PFSK-1 (cell line): ENCODE measurements around the gene EXTL1.

ENCODE experiments used
- POLR2AphosphoS5 ChIP-seq: IDR thresholded peaks from 2 replicates; pipeline ENCODE4 v1.6.1; 2012; ENCODE audit warnings: low read depth, mild to moderate bottlenecking, control low read depth, low read length, moderate library complexity
- REST ChIP-seq, 2 experiments: IDR thresholded peaks; 2 replicates each; pipeline versions ENCODE4 v1.6.1 to v1.8.0; 2011 to 2012; ENCODE audit warnings: low read depth in 2 of 2, low read length in 2 of 2, control low read depth in 1 of 2, inconsistent platforms in 1 of 2, mild to moderate bottlenecking in 1 of 2, moderate library complexity in 1 of 2; ENCODE audit not compliant: insufficient read depth in 1 of 2
- SIN3A ChIP-seq: IDR thresholded peaks from 2 replicates; pipeline ENCODE4 v1.6.1; 2012; ENCODE audit warnings: mild to moderate bottlenecking, low read length, moderate library complexity, borderline replicate concordance; ENCODE audit not compliant: insufficient read depth
- TAF1 ChIP-seq: IDR thresholded peaks from 2 replicates; pipeline ENCODE4 v1.6.1; 2012; ENCODE audit warnings: low read length, control low read depth, borderline replicate concordance; ENCODE audit not compliant: insufficient read depth

- TF ChIP-seq SIN3A (no peak), REST (IDR thresholded peaks at IDR 0.05; ENCODE audit: insufficient read depth in 1 of 2, low read depth in 2 of 2, low read length in 2 of 2) (no peak), TAF1 (no peak), POLR2AphosphoS5 (no peak)
These were observed 33.6 kb upstream of the EXTL1 start for GRCh38 chr1:25987951-25988350.
